Endothelial cell of umbilical vein (primary cell): ENCODE results near the gene CCR7. TPM values are rescaled to one million over a fixed set of nuclear protein-coding genes. Genes with fewer than 3 reads are reported as not detected.

ENCODE experiments used
- BruUV-seq: library from RNA; stranded (reverse); fragments of 400-500 nt; replicated peaks from 2 replicates; lab custom pipeline; 2021; lab: Mats Ljungman, UMichigan
- CTCF ChIA-PET: fragments of 300-600, 350-600 bp; sonication (Branson Sonifier 250); formaldehyde crosslinking; loops from one replicate; lab custom pipeline; 2021; ENCODE audit warnings: antibody characterized with exemption, inconsistent platforms; lab: Charles Lee
- POLR2A ChIA-PET: fragments of 300-600, 350-600 bp; sonication (Branson Sonifier 250); formaldehyde crosslinking; loops from one replicate; lab custom pipeline; 2021; ENCODE audit warnings: antibody characterized with exemption, inconsistent platforms; lab: Charles Lee
- DNase-seq: peaks from one replicate; pipeline ENCODE4 v3.0.0-alpha.2; 2011; ENCODE audit warnings: low read depth, low spot score
- FAIRE-seq: peaks from 2 replicates; lab custom pipeline; 2011; peaks lifted over from hg19 to GRCh38; lab: Jason Lieb, UNC
- H2AFZ ChIP-seq: 2 replicates; pipeline ENCODE4 v1.6.0; 2012; ENCODE audit warnings: low read depth, low read length, control low read depth, inconsistent platforms
- H3K27ac ChIP-seq: 2 replicates; pipeline ENCODE4 v1.5.1; 2011; ENCODE audit warnings: low read depth, mild to moderate bottlenecking, control low read depth, low read length, moderate library complexity; ENCODE audit not compliant: insufficient read depth
- H3K27me3 ChIP-seq, 2 experiments: 2 replicates each; pipeline versions ENCODE4 v1.6.0 to v1.6.1; 2011; ENCODE audit warnings: low read length in 2 of 2, mixed read lengths in 1 of 2; ENCODE audit not compliant: control insufficient read depth in 2 of 2, insufficient read depth in 2 of 2
- H3K36me3 ChIP-seq, 2 experiments: 2 replicates in 1 of 2; 3 replicates in 1 of 2; pipeline ENCODE4 v1.5.1; 2011; ENCODE audit warnings: low read length in 2 of 2, mild to moderate bottlenecking in 1 of 2, moderate library complexity in 1 of 2; ENCODE audit not compliant: control insufficient read depth in 2 of 2, insufficient read depth in 2 of 2; ENCODE audit errors: extremely low read depth in 1 of 2
- H3K4me1 ChIP-seq: 3 replicates; pipeline ENCODE4 v1.5.1; 2011; ENCODE audit warnings: mild to moderate bottlenecking, low read length; ENCODE audit not compliant: control insufficient read depth, insufficient read depth; ENCODE audit errors: extremely low read depth
- H3K4me2 ChIP-seq: 2 replicates; pipeline ENCODE4 v1.6.1; 2011; ENCODE audit warnings: low read length, control low read depth, mixed read lengths; ENCODE audit not compliant: insufficient read depth
- H3K4me3 ChIP-seq, 3 experiments: fragments of 200-600 bp in 1 of 3; sonication (generic), shearing (Covaris generic) in 1 of 3; replicated peaks in 1 of 3; 2 replicates each; pipeline ENCODE4 v1.5.1; 2011 to 2016; ENCODE audit warnings: control low read depth in 3 of 3, low read length in 3 of 3, mild to moderate bottlenecking in 2 of 3, inconsistent platforms in 1 of 3, low read depth in 1 of 3, moderate library complexity in 1 of 3; ENCODE audit not compliant: insufficient read depth in 1 of 3
- H3K79me2 ChIP-seq: 2 replicates; pipeline ENCODE4 v1.6.0; 2012; ENCODE audit warnings: low read length, inconsistent platforms; ENCODE audit not compliant: control insufficient read depth, insufficient read depth
- H3K9ac ChIP-seq: replicated peaks from 2 replicates; pipeline ENCODE3; 2011; ENCODE audit warnings: low read length, control low read depth; ENCODE audit not compliant: insufficient read depth; ENCODE audit errors: extremely low read depth
- H3K9me1 ChIP-seq: replicated peaks from 3 replicates; pipeline ENCODE4 v1.6.0; 2011; ENCODE audit warnings: mild to moderate bottlenecking, low read length; ENCODE audit not compliant: control insufficient read depth, insufficient read depth; ENCODE audit errors: extremely low read depth
- H3K9me3 ChIP-seq: replicated peaks from 2 replicates; pipeline ENCODE4 v1.5.1; 2012; ENCODE audit warnings: low read length, inconsistent platforms; ENCODE audit not compliant: control insufficient read depth, insufficient read depth
- H4K20me1 ChIP-seq: replicated peaks from 2 replicates; pipeline ENCODE3; 2011; ENCODE audit warnings: mild to moderate bottlenecking, low read length; ENCODE audit not compliant: control insufficient read depth, insufficient read depth; ENCODE audit errors: extremely low read depth
- CTCF ChIP-seq, 2 donors: IDR thresholded peaks; 1 replicate in 1 of 2; 2 replicates in 1 of 2; pipeline ENCODE4 v1.5.1; 2011; ENCODE audit warnings: low read length in 2 of 2, mild to moderate bottlenecking in 2 of 2, moderate library complexity in 2 of 2, control low read depth in 1 of 2, inconsistent platforms in 1 of 2, low read depth in 1 of 2; ENCODE audit not compliant: insufficient read depth in 1 of 2; ENCODE audit errors: extremely low read depth in 1 of 2
- EZH2 ChIP-seq: IDR thresholded peaks from 2 replicates; pipeline ENCODE4 v1.6.1; 2012; ENCODE audit warnings: borderline replicate concordance, low read depth, mild to moderate bottlenecking, moderate library complexity, low read length, inconsistent platforms; ENCODE audit not compliant: severe bottlenecking
- FOS ChIP-seq: IDR thresholded peaks from 2 replicates; pipeline ENCODE4 v1.6.1; 2011; ENCODE audit warnings: mild to moderate bottlenecking, low read length, moderate library complexity, borderline replicate concordance; ENCODE audit not compliant: insufficient read depth
- GATA2 ChIP-seq: IDR thresholded peaks from 2 replicates; pipeline ENCODE4 v1.7.0; 2011; ENCODE audit warnings: low read depth, mild to moderate bottlenecking, moderate library complexity, mixed read lengths, low read length; ENCODE audit not compliant: insufficient read length, insufficient read depth
- JUN ChIP-seq: IDR thresholded peaks from 2 replicates; pipeline ENCODE4 v1.6.1; 2011; ENCODE audit warnings: borderline replicate concordance, low read depth; ENCODE audit not compliant: insufficient read length, insufficient read depth
- MAX ChIP-seq: IDR thresholded peaks from 2 replicates; pipeline ENCODE4 v1.6.1; 2011; ENCODE audit not compliant: insufficient read depth, insufficient read length
- MYC ChIP-seq: IDR thresholded peaks from one replicate; pipeline ENCODE4 v1.6.1; 2011; ENCODE audit warnings: mild to moderate bottlenecking, low read depth, low read length
- POLR2A ChIP-seq: IDR thresholded peaks from 2 replicates; pipeline ENCODE4 v1.6.1; 2012; ENCODE audit warnings: low read depth, mild to moderate bottlenecking, control low read depth, low read length
- POLR2AphosphoS5 ChIP-seq: IDR thresholded peaks from 2 replicates; pipeline ENCODE4 v1.6.1; 2012; ENCODE audit warnings: low read depth, mild to moderate bottlenecking, control low read depth, low read length, moderate library complexity; ENCODE audit not compliant: insufficient read depth
- dilution Hi-C: fragments of 300-500 bp; cut with MboI; formaldehyde crosslinking; loops from one replicate; pipeline ENCODE4 v1.15.0; 2019; ENCODE audit warnings: low sequenced_read_pairs; ENCODE audit not compliant: extremely low pct_ligation_motif_present
- intact Hi-C: fragments of 100-400 bp; cut with micrococcal nuclease; formaldehyde crosslinking; loops from one replicate; pipeline ENCODE4 v1.10.0; 2022
- polyA plus RNA-seq, 4 experiments: library from polyadenylated mRNA; depleted of rRNA in 3 of 4; stranded (reverse) in 3 of 4; unstranded in 1 of 4; fragments of >200 nt; gene quantifications; 2 replicates each; pipeline versions ENCODE4 v1.2.1 to v1.2.3, GENCODE V29; 2011 to 2012; ENCODE audit warnings: missing spikeins in 1 of 4
- total RNA-seq: library from RNA; stranded (reverse); gene quantifications from 2 replicates; pipeline ENCODE4 v1.2.3, GENCODE V29; 2021

CCR7 gene
- total and polyA plus RNA-seq, 2 donors (not counting 3 experiments of a cell fraction or from before 2014, with no cell fraction given), result 0.18 TPM; not detected in 1

GRCh38 chr17:40533896-40534295, 31.4 kb downstream of the CCR7 start:
- TF ChIP-seq MAX (no peak), CTCF (IDR thresholded peaks at IDR 0.05; ENCODE audit: extremely low read depth in 1 of 2, insufficient read depth in 1 of 2, low read depth in 1 of 2, low read length in 2 of 2) (no peak), JUN (no peak), POLR2A (no peak), EZH2 (no peak), FOS (no peak), POLR2AphosphoS5 (no peak), GATA2 (no peak), MYC (no peak)
- Histone ChIP-seq H3K27ac (peak overlapping the region; percentile 40), H3K9ac (peak overlapping the region; percentile 5), H3K9me1 (no peaks in the 10 kb centered on the region), H3K9me3 (no peaks in the 10 kb centered on the region), H3K36me3 (no peaks in the 10 kb centered on the region), H4K20me1 (no peaks in the 10 kb centered on the region), H3K4me1 (peaks cover 42% of the 10 kb centered on the region), H3K4me2 (peak overlapping the region; percentile 18), H3K79me2 (no peaks in the 10 kb centered on the region), H3K27me3 (peaks cover 0 to 8% of the 10 kb centered on the region in 2 experiments), H3K4me3 (no peak overlapping the region), H2AFZ (no peak overlapping the region)
- ChIA-PET POLR2A (interaction anchor here (0.7 to 1.7 kb wide), 5 partner anchors 28 to 1669 kb away, joined by 3 to 6 read pairs (median 4); no protein-coding TSS in a partner anchor), CTCF (interaction anchor here (0.7 to 9.6 kb wide), 55 partner anchors 9 to 1129 kb away, joined by 3 to 304 read pairs (median 8); partner anchors contain the start of genes GJD3, IGFBP4, TNS4 and TOP2A)
- BruUV-seq, result TSS peak; percentile 39
- intact Hi-C loops (loop anchor here (1.0 to 5.0 kb wide), 8 partner anchors 48 to 246 kb away; partner anchors contain the start of genes IGFBP4 and TOP2A), dilution Hi-C loops (no loop called here)
- DNase-seq (no peak), FAIRE-seq (no peak)
